Peyer's patch (tissue), 4 donors: ENCODE data around the gene NECAB2.

Experiments
- CTCF ChIP-seq, 6 experiments: fragments of 450-650 bp in 4 of 6; fragments of 200-600 bp in 2 of 6; sonication (generic) in 1 of 6; IDR thresholded peaks; one replicate each; pipeline ENCODE4 v1.5.1; 2017 to 2019; ENCODE audit warnings: antibody characterized with exemption in 6 of 6, mild to moderate bottlenecking in 3 of 6, moderate library complexity in 1 of 6
- POLR2A ChIP-seq, 2 donors: fragments of 450-650 bp; IDR thresholded peaks; one replicate each; pipeline ENCODE4 v1.5.1; 2017; ENCODE audit warnings: antibody characterized with exemption in 2 of 2, mild to moderate bottlenecking in 2 of 2, moderate library complexity in 2 of 2

GRCh38 chr16:83959656-83960434 lies 8.2 kb upstream of the NECAB2 start:
- TF ChIP-seq CTCF (IDR thresholded peaks at IDR 0.05) (no peak), POLR2A (IDR thresholded peaks at IDR 0.05) (no peak)
